Caki2 (cell line): Measurements from ENCODE around the gene CD207. TPM values are rescaled to one million over a fixed set of nuclear protein-coding genes. Genes with fewer than 3 reads are reported as not detected.
"Not testable (repeated sequence)": the region's sequence is repeated elsewhere in the genome, so short reads cannot be mapped to it uniquely, and the experiment has no call there.

ENCODE experiments used
- DNase-seq: peaks from one replicate; pipeline ENCODE4 v3.0.0-alpha.2; 2015; ENCODE audit warnings: low read depth
- in situ Hi-C: cut with HindIII; loops from 2 replicates; pipeline ENCODE4 v1.10.0; 2016; ENCODE audit warnings: low sequenced_read_pairs, low pct_unique_long_range_greater_than_20kb, mixed read lengths
- total RNA-seq: library from RNA; depleted of rRNA; stranded (reverse); fragments of >200 nt; shearing (Covaris generic); gene quantifications from 2 replicates; pipeline ENCODE4 v1.2.3, GENCODE V29; 2014; ENCODE audit warnings: low replicate concordance; rRNA removed

CD207 gene
- total RNA-seq, 1 experiment from 2014 or later = not detected

DNA sequence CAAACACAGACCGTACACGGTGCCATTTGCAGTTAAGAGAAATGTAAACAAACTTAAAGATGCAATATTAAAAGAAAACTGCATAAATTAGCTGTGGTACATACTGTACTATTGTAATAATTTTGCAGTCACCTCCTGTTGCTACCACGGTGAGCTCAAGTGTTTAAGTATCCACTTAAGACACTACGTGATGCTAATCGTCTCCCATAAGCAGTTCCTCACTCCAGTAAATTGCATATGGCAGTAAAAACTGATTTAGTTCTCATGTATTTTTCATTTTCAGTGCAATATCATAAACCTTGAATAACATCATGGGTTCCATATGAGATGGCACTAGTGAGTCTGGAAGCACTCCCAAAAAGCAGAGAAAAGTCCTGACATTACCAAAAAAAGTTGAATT is 29.6 kb downstream of the CD207 start:
- DNase-seq = no peak
- in situ Hi-C loops = no loop called here

DNA sequence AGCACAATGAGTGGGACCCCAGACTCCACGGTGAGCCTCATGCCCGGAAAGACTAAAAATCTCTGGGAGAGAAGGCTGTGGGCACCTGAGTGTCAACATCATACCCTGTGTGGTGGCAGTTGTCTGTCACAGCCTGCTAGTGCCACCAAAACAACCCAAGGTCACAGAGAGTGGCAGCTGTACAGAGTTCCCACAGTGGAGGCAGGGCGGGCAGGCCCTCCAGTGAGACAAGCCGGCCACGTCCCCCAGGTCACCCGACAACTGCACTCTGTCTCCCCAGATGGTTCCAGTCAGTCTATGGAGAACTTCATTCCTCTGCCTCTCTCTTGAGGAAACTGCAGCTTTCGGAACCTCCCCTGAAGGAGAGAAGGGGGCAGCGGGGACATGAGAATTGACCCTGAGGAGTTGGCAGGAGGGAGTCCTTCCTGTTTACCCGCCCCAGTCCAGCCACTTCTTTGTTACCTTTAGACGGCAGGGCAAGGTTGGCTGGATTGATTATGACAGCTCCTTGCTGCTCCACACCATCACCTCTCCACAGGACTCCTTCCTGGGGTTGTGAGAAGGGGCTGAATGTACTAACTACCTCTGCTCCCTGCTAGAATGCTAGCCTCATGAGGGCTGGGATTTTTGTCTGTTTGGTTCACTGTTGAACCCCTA is 33.9 kb downstream of the CD207 start:
- in situ Hi-C loops = no loop called here
- no peak for DNase-seq

DNA sequence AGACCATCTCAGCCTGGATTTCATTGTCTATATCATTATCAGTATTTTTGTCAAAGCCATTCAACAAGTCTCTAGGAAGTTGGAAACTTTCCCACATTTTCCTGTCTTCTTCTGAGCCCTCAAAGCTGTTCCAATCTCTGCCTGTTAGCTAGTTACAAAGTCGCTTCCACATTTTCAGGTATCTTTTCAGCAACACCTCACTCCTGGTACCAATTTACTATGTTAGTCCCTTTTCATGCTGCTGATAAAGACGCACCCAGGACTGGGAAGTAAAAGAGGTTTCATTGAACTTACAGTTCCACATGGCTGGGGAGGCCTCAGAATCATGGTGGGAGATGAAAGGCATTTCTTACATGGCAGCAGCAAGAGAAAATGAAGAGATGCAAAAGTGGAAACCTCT is 35.9 kb downstream of the CD207 start:
- no peak for DNase-seq
- in situ Hi-C loops = no loop called here

DNA sequence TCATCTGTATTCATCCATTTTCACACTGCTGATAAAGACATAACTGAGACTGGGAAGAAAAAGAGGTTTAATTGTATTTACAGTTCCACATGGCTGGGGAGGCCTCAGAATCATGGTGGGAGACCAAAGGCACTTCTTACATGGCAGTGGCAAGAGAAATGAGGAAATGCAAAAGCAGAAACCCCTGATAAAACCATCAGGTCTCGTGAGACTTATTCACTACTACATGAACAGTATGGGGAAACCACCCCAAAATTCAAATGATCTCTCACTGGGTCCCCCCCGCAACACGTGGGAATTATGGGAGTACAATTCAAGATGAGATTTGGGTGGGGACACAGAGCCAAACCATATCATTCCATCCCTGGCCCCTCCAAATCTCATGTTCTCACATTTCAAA is 37.6 kb downstream of the CD207 start:
- DNase-seq, in situ Hi-C loops: not testable (repeated sequence)

DNA sequence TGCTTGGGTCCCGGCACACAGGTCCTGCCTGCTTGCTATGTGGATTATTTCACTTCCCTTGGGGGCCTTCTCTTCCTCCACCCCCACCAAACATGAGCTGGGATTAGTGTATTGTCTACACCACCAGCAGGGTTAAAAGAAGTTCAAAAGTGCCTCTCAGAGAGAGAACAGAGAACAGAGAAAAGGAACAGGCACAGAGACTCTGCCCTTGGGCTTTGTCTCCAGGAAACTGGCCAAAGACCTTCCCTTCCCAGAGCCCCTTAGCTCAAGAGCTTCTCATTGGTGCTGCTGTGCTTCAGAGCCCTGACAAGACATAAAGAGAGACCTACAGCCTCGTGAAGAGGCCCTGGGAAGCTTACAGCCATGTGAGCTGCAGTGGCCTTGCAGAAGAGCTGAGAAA is 38.1 kb downstream of the CD207 start:
- in situ Hi-C loops = no loop called here
- DNase-seq = no peak

DNA sequence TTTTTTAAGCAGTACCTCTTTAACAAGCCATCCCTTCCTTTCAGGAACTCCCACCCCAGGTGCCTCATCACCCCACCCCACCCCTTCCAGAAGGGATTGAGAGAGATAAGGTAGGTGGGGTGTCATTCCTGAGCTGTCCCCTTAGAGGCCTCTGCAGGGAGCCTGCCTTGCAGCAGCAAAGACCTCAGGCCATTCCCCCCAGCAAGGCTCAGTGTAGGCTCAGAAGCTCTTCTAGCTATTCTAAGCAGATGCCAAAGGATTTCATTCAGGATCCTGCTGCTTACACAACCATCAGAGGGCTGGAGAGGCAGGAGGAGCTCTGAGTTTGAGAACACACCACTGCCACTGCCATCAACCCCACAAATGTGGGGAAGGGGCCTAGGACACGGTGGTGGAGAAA is 39.4 kb downstream of the CD207 start:
- in situ Hi-C loops = no loop called here
- no peak for DNase-seq

DNA sequence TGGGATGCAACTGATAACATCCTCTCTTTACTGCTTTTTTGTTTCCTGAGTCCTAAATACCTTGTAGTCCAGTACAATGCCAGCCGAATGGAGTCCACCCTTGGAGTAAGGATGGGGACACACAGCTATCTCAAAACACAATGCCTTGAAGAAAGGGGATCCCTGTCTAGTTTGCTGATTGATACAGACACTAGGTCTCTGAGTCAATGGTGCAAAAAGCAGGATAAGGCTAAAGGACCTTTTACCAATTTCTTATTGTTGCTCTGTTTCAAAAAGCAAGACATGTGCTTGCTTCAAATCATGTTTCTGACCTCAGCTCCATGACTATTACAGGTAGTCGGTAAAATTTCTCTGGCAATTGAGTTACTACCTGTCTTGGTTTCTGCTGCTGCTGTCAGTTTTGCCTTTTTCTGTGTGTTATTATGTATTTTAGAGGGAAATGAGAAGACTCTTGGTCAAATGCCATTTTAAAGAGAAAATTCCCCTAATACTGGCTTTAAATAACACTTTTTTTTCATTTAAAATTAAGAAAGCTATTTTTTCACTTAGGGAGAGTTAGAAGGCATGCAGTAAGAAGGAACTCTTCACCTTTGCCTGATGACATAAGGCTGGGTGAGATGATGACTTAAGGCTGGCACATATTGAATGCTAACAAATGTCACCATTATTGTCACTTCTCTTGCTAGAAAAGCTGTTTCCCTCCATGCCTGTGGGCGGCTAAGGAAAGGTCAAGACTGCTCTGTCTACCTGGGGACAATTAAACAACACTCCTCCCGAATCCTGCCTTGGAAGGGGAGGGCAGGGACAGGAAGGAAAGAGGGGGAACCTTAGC is 40.2 kb downstream of the CD207 start:
- in situ Hi-C loops = no loop called here
- no peak for DNase-seq

DNA sequence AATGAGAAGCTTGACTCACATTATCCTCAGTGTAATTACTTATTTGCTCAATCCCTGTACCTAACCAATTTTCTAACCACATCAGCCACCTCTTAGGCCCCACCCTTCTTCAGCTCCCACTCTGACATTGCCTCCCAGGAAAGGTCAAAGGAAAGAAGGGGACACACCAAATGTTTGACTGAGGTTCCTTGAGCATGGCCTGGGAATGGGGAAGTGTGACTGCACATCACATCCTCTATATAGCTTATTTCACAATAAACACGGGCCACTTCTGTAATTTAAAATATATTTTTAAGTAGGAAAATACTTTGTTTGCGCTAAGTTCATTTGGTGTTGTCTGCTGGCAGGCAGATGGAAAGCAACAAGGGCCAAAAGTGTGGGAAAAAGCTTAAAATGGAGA is 42.2 kb downstream of the CD207 start:
- no peak for DNase-seq
- in situ Hi-C loops = no loop called here

DNA sequence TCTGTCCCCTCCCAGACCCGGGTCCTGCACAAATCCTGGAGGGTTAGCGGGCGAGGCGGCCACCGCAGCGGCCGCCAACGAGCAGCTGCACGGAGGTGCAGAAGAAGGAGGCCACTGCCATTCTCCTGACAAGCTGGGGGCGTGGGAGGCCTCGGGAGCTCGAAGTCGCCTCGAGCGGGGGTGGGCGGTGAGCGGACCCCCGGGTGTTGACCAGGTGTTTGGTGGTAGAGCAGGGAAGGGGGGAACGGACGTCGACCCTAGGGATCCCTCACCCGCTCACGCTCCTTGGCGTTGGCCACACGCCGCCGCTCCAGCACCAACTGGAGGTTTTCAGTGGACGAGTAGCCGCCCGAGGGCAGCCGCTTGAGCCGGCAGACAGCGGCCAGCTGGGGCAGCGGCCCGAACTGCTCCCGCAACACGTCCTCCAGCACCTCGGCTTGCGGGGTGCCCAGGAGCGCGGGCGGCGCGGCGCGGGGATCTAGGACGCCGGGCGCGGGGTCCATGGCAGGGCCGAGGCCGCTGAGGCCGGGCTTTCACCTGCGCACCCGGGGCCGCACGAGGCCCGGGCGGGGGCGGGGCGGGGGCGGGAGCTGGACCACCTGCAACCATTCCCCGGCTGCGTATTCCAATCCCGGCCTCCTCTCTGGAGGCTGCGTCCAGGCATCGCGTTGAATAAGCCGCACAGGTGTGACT is 45.3 kb downstream of the CD207 start, which contains the start of gene FIGLA:
Gene FIGLA, minus strand, starts transcription at position 508 of the 693 bp plus-strand sequence. Its CDS starts 5 bp downstream, at position 503.
- no peak for DNase-seq
- in situ Hi-C loops = no loop called here

DNA sequence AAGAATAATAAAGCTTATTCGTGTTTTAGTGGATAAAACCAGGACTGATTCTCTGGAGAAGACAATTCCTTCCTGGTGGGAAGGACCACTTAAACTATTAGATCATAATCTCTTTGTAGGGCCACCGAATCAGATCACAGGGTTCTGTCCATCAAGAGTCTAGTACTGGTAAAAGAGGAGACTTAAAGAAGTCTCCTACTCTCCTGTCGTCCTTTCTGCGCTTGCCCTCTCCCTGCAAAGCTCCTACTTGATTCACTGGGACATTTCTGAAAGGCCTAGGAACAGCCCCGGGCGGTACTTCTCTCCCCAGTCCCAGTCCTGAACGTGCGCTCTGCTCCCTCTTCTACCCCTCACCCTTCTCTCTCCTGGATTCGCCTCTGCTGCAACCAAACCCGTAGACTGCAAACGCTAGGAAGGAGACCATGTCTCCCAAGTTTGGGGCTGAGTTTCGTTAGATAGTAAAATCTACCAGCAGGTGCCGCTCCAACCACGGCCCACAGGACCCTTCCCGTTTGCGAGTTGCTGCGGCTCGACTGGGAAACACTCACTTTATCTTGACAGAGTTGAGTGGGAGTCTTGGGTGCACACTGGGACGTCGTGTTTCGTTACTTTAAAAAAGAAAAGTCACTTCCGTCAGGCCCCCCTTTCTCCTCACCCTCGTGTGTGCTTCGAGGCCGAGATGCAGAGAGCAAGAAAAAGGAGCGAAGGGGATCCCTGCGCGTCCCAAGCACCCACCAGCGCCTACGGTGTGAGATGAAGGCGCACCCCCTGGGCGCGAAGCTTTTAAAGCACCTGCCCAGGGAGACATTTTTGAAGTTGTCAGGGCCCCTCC is 46.1 kb downstream of the CD207 start:
- DNase-seq = no peak
- in situ Hi-C loops = no loop called here

DNA sequence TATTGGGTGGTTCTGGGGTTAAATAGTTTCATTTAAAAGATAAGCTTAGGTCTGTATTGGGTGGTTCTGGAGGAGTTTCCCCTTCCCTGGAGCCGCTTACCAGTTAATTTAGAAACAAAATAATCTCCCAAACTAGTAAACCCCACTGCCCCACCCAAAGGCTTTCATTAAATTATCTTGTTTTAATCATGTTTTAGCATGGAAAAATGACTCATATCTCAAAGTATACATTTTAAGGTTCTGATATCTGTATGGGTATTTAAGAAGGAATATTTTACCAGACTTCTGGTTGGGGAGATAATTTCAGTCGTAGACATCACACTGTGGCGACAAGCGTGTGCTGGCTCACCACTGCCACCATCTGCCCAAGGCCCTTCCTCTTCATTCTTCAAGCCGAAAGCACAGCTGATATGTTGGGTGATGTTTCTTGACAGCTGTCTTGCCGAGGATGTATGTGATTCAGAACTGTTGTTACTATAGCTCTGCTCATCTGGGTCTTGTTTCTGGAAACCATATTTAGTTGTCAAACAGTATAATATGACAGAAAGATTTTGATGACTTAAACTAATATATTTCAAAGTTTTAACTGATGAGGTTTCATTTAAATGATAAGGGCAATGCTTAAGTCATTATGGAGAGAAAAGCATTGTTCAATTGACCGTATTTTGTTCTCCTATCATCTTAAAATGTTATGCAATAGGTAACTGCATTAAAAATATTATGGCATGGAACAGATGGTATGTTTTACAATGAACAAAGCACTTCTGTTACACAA is 50.3 kb downstream of the CD207 start:
- in situ Hi-C loops = no loop called here
- DNase-seq = peak; percentile 25

DNA sequence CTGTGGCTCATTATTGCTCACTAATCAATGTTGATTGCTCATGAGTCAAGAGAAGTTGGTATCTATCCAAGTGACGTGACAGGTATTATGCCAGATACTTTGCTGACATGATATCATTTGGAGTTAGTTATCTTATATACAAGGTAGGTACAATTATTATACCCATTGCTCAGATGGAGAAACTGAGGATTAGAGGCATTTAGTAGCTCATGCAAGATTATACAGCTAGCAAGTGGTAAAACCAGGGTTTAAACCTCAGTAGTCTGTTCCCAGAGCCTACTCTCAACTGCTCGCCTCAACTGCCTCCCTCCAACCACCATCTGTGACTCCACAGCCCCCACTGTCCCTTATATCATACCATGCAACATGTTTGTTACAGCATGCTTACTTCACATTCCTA is 51.3 kb downstream of the CD207 start:
- in situ Hi-C loops = no loop called here
- no peak for DNase-seq

Other genes starting within 250 kb of the CD207 start
- gene ADD2, start 67.6 kb downstream of the CD207 start, total RNA-seq = 3.8 and 14.8 TPM in 2 replicates
- not detected in 2 replicates for gene FIGLA, start 45.2 kb downstream of the CD207 start, total RNA-seq
- gene CLEC4F, start 15.2 kb downstream of the CD207 start, total RNA-seq = not detected in 2 replicates
- not detected in 2 replicates for gene VAX2, start 64.8 kb upstream of the CD207 start, total RNA-seq
- not detected in 2 replicates for gene ATP6V1B1, start 100.1 kb upstream of the CD207 start, total RNA-seq
- not detected in 2 replicates for gene ANKRD53, start 142.8 kb upstream of the CD207 start, total RNA-seq
- gene TEX261, start 159.1 kb upstream of the CD207 start, total RNA-seq = 33.2 and 57.8 TPM in 2 replicates
- gene NAGK, start 232.8 kb upstream of the CD207 start, total RNA-seq = 53.4 and 124 TPM in 2 replicates